ENCODE measurements around the gene C16orf54.
"Not testable (repeated sequence)": the region's sequence is repeated elsewhere in the genome, so short reads cannot be mapped to it uniquely, and the experiment has no call there.

Gene C16orf54, protein sequence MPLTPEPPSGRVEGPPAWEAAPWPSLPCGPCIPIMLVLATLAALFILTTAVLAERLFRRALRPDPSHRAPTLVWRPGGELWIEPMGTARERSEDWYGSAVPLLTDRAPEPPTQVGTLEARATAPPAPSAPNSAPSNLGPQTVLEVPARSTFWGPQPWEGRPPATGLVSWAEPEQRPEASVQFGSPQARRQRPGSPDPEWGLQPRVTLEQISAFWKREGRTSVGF

GRCh38 chr16:29745853-29746345 lies at the start of gene C16orf54:
C16orf54 (minus strand) TSS chr16:29745990; CDS start chr16:29744951, 1,039 bp downstream.
- no peak within 1 kb of the TSS for H3K4me3 ChIP-seq (ENCODE audit: low read length)
- no peak for DNase-seq (ENCODE audit: low read depth)
- TF ChIP-seq CTCF (conservative IDR thresholded peaks at IDR 0.05; ENCODE audit: low read length), result no peak

- no peak for TF ChIP-seq CTCF (conservative IDR thresholded peaks at IDR 0.05; ENCODE audit: low read length)
- H3K4me3 ChIP-seq (ENCODE audit: low read length), result no peak overlapping the region
- no peak for DNase-seq (ENCODE audit: low read depth)
Observed at GRCh38 chr16:29794231-29794710, 48.5 kb upstream of the C16orf54 start.

GRCh38 chr16:29793153-29793552 lies 47.4 kb upstream of the C16orf54 start:
- H3K4me3 ChIP-seq (ENCODE audit: low read length); DNase-seq (ENCODE audit: low read depth): not testable (repeated sequence)

DNA sequence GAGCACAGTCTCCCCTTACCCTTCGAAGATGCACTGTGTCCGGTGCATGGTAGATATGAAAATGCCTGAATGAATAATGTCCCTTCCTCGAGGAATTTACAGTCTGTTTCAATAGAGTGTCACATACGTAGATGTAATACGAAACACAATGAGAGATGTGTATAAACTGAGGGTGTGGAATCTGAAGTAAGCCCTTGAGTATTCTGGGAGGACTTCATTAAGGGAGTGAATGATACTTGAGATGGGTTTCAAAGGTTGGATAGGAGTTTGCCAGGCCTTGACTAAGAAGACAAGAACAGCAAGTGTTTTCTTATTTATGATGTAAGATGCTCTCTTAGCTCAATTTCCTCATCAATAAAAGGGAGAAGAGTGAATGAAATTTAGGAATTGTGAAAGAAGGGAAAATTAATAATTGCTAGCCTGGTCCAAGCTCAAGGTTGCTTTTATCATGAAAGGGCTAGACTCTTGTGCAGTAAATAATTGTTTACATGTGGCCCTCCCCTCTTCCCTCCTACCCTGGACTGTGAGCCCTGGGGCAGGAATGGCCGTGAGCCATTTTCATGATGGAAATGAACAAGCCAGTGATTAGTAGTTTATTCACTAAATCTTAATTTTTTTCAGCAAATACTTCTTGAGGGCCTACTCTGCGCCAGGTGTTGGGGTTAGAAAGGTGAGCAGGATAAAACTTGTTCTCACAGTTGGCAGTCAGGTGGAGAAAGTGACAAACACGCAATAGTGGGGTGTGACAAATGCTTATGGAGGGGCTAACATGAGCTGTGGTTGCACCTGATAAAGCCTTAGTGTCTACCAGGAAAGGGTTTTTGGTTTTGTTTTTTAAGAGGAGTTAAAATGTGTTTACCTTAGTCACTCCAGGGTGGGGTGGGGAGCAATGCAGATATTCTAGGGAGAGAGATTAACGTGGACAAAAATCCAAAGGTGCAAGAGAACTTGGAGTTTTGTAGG lies 46.3 kb upstream of the C16orf54 start:
- TF ChIP-seq CTCF (conservative IDR thresholded peaks at IDR 0.05; ENCODE audit: low read length), result no peak
- peak overlapping the region; percentile 89 for H3K4me3 ChIP-seq (ENCODE audit: low read length)
- no peak for DNase-seq (ENCODE audit: low read depth)

GRCh38 chr16:29790949-29791844 lies 45.4 kb upstream of the C16orf54 start:
- no peak for TF ChIP-seq CTCF (conservative IDR thresholded peaks at IDR 0.05; ENCODE audit: low read length)
- DNase-seq (ENCODE audit: low read depth), result peak; percentile 9
- peak overlapping the region; percentile 89 for H3K4me3 ChIP-seq (ENCODE audit: low read length)

DNA sequence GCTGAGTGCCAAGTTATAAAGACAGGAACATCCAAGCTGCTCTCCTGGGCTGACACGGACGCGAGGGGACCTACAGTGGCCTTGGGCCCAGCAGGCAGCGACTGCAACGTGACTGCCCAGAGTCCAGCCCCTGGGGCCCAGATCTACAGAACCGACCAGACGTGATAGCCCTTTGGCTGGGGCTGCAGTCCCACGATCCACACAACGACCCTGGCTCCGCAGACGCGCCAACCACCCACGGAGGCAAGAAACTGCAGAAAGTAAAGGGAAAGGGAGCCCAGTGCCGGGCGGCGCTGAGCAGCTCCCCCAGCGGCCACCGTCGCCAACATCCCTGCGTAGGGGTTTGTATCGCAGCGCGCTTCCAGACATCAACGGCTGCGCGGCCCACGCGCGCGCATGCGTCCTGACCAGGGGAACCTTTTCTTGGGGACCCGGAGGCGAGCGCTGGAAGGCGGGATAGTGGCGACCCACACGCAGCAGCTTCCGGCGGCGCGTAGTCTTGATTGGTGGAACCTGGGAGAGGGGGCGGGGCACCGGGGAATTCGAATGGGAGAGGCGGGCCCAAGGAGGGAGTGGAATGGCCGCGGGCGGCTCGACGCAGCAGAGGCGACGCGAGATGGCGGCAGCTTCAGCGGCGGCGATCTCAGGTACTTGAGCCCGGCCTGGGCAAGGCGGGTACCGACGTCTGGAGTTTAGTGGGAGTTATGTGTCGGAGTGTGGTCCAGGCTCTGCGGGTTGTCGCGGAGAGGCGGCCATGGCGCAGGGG lies 44.6 kb upstream of the C16orf54 start, which contains the start of gene KIF22:
Gene KIF22 (plus strand): TSS at position 569 of the 766 bp plus-strand sequence. CDS start 9 bp downstream, at position 578.
- TF ChIP-seq CTCF (conservative IDR thresholded peaks at IDR 0.05; ENCODE audit: low read length), result peak; percentile 63
- peak within 1 kb of the TSS; percentile 89 for H3K4me3 ChIP-seq (ENCODE audit: low read length)

More for the DNA sequence above, 44.6 kb upstream of the C16orf54 start, which contains the start of gene KIF22:
- DNase-seq (ENCODE audit: low read depth), result peak; percentile 98
